NOMO-1 treated with dmso at 0.1 percent for 144 hours (cell line): ENCODE results near the gene ARNT2.

Source experiments
- DNase-seq: peaks from one replicate; lab custom pipeline; 2025; ENCODE audit not compliant: unreplicated experiment; lab: John Stamatoyannopoulos, UW

The ARNT2 gene

GRCh38 chr15:80550219-80550907, 146.2 kb downstream of the ARNT2 start:
- no peak for DNase-seq

DNA sequence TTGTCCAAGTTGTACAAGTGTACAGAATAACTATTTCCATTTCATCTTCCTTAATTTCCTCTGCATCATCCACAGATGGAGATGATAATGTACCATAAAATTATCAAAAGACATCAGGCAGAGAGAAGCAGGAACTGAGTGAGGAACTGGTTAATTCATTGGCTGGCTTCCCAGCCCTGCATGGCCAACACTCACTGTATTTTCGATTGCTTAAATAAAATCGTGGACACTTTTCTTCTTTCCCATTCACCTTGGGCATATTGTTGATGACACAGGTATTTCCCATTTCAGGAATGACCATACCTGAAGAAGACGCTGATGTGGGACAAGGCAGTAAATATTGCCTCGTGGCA, 146.7 kb downstream of the ARNT2 start:
- DNase-seq, result no peak

GRCh38 chr15:80551348-80551747, 147.2 kb downstream of the ARNT2 start:
- DNase-seq, result no peak

DNA sequence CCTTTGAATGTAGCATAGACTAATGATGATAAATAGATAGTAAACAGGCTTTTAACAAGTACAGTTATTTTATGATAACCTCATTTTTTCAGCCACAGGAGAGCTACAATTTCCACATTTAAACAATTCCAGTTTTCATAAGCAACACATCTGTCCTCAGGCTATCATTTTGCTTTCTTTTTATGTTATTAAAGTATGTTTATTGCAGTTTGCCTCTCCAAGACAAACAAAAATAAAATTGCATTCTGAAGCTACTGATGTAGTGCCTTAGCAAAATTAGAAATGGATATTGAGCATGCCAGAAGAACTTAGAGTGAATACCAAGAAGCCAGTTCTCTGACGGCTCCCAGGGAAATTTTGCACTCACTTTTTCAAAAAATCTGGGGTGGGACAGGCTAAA, 150.4 kb downstream of the ARNT2 start:
- no peak for DNase-seq

DNA sequence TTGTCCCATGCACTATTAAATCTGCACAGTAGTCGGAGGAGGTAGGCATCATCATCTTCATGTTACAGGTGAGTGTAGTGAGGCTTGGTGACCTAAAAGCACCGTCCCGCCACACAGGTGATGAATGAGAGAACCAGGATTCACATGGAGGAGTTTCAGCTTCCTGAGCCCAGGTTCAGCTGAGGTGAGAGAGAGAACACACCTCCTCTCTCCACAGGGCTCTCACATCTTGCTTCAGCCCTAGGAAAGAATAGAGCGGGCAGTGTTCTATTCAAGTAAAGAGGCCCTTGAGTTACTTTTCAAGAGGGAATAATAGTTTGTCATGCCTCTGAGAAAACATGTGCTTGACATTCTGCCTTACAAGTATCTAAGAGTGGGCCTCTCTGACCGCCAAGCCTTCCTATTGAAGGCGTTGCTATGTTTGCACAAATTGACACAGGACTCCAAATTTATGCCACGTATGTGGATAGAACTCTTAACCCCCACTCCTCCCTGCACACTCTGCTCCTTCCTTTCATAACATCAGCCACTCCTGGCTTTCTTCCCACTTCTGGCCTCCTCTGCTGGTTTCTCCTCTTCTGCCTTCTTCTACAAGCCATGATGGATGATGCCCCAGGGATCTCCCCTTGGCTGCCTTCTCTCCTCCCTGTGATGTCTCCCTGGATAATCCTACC, 152.6 kb downstream of the ARNT2 start:
- no peak for DNase-seq

DNA sequence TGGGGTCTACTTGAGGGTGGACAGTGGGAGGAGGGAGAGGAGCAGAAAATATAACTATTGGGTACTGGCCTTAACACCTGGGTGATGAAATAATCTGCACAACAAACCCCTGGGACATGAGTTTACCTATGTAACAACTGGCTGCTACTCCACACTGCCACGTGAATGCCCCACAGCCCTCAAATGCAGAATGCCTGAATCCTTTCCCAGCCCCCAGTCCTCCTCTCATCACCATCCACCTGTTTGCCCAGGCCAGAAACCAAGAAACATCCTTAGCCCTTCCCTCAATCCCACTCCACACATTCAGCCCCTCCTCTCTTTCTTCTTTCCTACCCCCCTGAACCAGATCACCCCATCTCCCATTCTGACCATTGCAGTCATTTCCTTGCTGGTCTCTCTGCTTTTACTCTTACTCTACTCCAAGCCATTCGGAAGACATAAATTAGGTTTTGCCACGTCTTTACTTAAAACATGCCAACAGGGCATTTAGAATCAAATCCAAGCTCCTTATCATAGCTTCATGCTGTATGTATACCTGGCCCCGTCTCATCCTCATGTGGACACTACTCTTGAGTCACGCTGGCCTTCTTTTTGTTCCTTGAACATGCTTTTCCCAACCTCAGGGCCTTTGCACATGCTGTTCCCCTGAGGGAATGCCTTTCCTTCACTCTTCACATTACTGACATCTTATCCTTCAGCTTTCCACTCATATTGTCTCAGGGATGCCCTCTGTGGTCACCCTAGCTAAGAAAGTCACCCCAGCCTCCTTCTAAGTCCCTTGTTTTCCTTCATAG, 153.5 kb downstream of the ARNT2 start:
- DNase-seq, result no peak

DNA sequence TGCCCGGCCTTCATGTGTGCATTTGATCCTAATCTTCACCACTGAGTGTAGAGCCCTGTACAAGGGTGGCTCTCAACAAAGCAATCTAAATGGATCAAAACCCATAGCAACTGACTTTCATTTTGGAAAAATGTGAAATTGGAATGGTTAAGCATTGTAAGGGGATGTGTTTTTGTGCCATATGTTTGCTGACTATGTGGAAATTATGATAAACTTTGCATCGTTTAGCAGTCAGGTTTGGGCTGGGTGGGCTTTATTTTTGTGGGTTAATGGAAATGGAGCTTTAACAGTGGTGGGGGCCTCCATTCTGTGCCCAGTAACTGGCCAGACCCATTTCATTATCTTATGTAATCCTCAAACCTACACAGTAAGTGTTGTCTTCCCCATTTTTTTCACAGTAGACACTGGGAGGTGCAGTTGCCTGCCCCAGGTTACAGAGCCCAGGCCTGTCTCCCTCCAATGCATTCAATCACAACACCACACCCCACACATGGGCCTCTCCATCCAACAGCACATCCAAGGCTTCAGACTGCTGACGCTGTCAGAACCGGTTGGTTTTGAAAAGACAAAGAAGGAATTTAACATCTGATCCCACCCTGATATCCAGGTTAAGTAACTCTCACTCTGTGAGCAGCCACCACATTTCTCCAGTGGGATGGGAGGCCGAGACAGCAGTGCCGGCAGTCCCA, 154.6 kb downstream of the ARNT2 start:
- DNase-seq, result no peak

DNA sequence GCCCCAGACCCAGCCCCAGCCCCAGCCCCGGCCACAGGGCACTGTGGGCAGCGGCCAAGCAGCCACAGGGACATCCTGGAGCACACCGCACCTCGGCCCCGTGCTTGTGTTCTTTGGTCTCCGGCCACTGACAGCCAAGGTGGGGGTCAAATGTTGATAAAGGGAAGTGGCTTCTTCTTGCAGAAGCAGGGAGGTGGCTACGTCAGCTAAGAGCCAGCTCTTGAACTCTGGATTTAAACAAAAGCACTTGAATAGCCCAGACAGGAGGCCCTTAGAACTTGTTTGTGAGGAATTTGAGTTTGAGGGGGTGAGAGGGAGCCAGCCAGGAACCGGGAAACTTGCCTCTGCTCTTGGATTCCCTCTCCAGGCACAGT, 155.1 kb downstream of the ARNT2 start:
- DNase-seq, result no peak

DNA sequence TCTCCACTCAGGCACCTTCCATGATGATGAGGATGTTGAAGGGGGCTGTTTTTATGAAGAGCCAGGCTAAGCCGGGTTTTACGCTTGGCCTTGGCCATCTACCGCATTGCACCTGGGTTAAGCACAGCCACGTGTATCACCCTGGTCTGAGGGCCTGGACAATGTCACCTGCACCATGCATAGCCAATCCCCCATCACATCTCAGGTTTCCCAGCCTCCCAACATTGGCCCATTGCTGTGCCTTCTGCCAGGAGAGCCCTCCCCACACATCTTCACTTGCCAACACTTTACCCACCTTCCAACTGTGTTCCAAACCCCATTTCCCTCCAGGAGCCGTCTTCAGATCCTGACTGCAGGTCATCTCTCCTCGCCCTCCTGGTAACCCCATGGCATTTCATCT, 155.6 kb downstream of the ARNT2 start:
- DNase-seq, result no peak

GRCh38 chr15:80560601-80561400, 156.6 kb downstream of the ARNT2 start:
- no peak for DNase-seq

GRCh38 chr15:80561500-80561899, 157.3 kb downstream of the ARNT2 start:
- no peak for DNase-seq

GRCh38 chr15:80562033-80562432, 157.9 kb downstream of the ARNT2 start:
- DNase-seq, result no peak

- no peak for DNase-seq
These were observed 158.7 kb downstream of the ARNT2 start for GRCh38 chr15:80562846-80563245.

- no peak for DNase-seq
These were observed 159.3 kb downstream of the ARNT2 start for GRCh38 chr15:80563372-80563997.

GRCh38 chr15:80564056-80564455, 159.9 kb downstream of the ARNT2 start:
- DNase-seq, result no peak

GRCh38 chr15:80565398-80565797, 161.2 kb downstream of the ARNT2 start:
- DNase-seq, result no peak

DNA sequence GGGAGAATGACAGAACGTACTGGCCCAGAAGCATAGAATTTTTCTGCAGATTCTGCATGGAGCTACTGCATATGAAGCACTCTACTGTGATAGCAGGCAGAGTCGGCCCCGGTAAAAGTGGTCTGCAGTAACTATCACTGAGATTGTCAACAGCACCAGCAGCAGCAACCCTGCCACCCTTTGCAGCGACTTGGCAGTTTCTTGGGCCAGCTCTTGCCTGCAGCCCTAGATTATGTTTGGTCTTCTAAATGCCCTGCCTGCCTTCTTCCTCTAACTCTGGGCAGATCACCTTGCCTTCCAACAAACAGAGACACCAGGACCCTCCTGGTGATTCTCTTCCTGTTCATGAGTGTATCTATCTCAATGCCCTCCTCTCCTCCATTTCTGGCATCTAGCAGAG, 161.8 kb downstream of the ARNT2 start:
- no peak for DNase-seq

DNA sequence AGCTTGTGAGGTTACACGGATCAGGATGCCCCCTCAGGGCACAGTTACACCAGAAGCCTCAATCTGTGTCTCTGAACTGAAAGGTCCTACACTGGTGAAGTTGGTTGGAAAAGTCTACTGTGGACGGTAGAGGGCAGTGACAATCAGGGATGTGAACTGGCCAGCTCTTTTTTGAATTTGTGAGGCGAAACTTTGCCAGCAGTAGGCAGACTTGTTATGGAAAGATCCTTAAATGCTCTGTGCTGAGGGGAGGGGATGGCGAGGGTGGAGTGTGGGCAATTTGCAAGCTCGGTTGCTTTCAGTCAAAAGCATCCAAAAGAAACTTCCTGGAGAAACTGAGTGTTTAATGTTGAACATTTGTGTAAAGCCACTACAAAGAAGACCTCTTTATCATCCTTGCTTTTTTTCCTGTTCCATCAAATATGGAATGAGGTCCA, 163.6 kb downstream of the ARNT2 start:
- DNase-seq, result peak; percentile 35

DNA sequence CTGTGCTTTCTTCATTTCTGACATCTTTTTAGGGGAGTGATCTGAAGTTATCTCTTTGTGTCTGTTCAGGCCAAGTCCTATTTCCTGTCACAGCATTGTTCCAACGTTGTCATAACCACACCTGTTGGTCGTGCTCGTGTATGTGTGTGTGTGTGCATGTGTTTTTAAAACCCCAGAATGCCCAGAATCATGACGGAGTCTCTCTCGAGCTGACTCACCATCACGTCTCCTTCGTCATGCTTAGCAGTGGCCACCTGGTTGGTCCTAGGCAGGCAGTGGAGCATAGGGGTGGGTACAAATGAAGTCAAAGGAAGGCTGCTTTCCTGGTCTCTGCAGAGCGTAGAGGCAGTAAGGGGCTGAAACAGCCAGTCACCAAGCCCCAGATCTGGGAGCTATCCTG, 164.1 kb downstream of the ARNT2 start:
- no peak for DNase-seq

DNA sequence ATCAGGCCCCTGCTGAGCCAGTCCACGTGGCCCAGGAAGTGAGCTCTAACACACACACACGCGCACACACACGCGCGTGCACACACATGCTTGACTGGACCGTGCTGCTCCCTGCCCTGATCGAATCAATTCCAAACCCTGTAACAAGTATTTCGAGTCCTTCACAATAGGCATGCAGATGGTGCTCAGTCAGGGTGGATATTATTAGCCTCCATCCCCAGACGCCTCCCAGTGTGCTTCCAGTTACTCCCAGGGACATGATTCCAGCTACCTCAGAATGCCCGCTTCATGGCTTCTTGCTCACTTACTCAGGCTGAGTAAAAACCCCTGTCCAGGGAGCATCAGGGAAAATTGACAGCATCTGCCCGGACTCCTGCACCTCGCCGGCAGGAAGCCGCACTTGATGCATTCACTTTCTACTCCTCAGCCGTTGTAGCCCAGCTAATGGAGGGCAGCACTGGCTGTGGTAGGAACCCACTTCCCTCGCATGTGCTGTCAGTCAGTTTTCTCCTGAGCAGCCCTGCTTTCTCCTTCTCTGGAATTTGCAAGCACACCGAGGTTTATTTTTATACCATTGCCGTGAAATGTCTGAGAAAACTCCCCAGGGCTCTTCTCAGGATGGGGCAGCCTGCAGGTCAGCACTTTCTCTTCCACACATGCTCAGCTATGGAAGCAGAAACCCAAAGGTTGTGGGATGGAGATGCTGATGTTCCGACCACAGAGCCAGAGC, 164.9 kb downstream of the ARNT2 start:
- DNase-seq, result no peak
